K562 (cell line): ENCODE data around the gene FRMPD4. TPM values are rescaled to one million over a fixed set of nuclear protein-coding genes. Genes with fewer than 3 reads are reported as not detected.

Source experiments
- EP300 ChIP-seq: IDR thresholded peaks from 2 replicates; pipeline ENCODE4 v1.6.1; 2012; ENCODE audit warnings: low read length, improper control_type of control experiment
- ESRRB ChIP-seq: fragments of 250-450 bp; sonication (Bioruptor Pico); IDR thresholded peaks from 2 replicates; pipeline ENCODE4 v1.5.0; 2020; ENCODE audit warnings: mild to moderate bottlenecking, moderate library complexity, borderline replicate concordance
- HDGF ChIP-seq: fragments of 450-650 bp; IDR thresholded peaks from 2 replicates; pipeline ENCODE4 v1.6.1; 2016
- HMBOX1 ChIP-seq: sonication (generic); IDR thresholded peaks from 2 replicates; pipeline ENCODE4 v1.6.1; 2016
- HMG20B ChIP-seq: fragments of 250-450 bp; sonication (Bioruptor Pico); IDR thresholded peaks from 2 replicates; pipeline ENCODE4 v1.5.0; 2021; ENCODE audit warnings: mild to moderate bottlenecking
- POLR3A ChIP-seq: IDR thresholded peaks from 2 replicates; pipeline ENCODE4 v1.6.1; 2011; ENCODE audit warnings: borderline replicate concordance, mild to moderate bottlenecking, moderate library complexity; ENCODE audit not compliant: insufficient read length, insufficient read depth; ENCODE audit errors: extremely low read depth
- PRDM10 ChIP-seq: fragments of 450-650 bp; IDR thresholded peaks from 2 replicates; pipeline ENCODE4 v1.6.1; 2018; ENCODE audit not compliant: partially characterized antibody
- RERE ChIP-seq: sonication (generic); formaldehyde crosslinking; IDR thresholded peaks from 2 replicates; pipeline ENCODE4 v1.8.0; 2023; ENCODE audit warnings: missing genetic modification reagents, mild to moderate bottlenecking, borderline replicate concordance
- ZNF121 ChIP-seq: sonication (generic); formaldehyde crosslinking; conservative IDR thresholded peaks from 2 replicates; pipeline ENCODE4 v1.8.0; 2022; ENCODE audit warnings: missing genetic modification reagents
- ZNF57 ChIP-seq: fragments of 450-650 bp; formaldehyde crosslinking; IDR thresholded peaks from 2 replicates; pipeline ENCODE4 v1.4.0; 2020; ENCODE audit warnings: mild to moderate bottlenecking, moderate library complexity
- ZNF766 ChIP-seq: fragments of 200-800 bp; sonication (Bioruptor generic); conservative IDR thresholded peaks from 2 replicates; pipeline ENCODE4 v1.6.1; 2016; ENCODE audit warnings: missing genetic modification characterization, missing compliant biosample characterization
- polyA plus RNA-seq, 8 experiments: library from polyadenylated mRNA; depleted of rRNA in 4 of 8; stranded (reverse) in 5 of 8; unstranded in 3 of 8; fragments of >200 nt; fragmentation: Nextera tagmentation in 2 of 8; fragmentation: Illumina TruSeq in 1 of 8; extraction: Ambion mirVana in 2 of 8; extraction: Trizol in 1 of 8; gene quantifications; 2 replicates each; pipeline versions ENCODE4 v1.2.1 to v1.2.3, GENCODE V29; 2011 to 2014; ENCODE audit warnings: inconsistent platforms in 1 of 8, missing spikeins in 1 of 8
- total RNA-seq, 7 experiments: library from RNA; depleted of rRNA in 6 of 7; stranded (reverse); fragments of >200 nt in 6 of 7; fragmentation: Illumina TruSeq in 2 of 7; extraction: Trizol in 2 of 7; gene quantifications; 2 replicates each; pipeline versions ENCODE4 v1.2.1 to v1.2.3, GENCODE V29; 2011 to 2021; ENCODE audit warnings: low replicate concordance in 1 of 7

Gene FRMPD4
- total and polyA plus RNA-seq, 9 of the 15 experiments (the other 6 are each of a cell fraction or from before 2014, with no cell fraction given), result not detected

- TF ChIP-seq EP300, result no peak
- no peak for TF ChIP-seq HDGF
- no peak for TF ChIP-seq ZNF766 (CRISPR knock-in tag)
- no peak for TF ChIP-seq PRDM10
- TF ChIP-seq ZNF121, result no peak
- no peak for TF ChIP-seq ESRRB
- no peak for TF ChIP-seq POLR3A
- no peak for TF ChIP-seq HMBOX1
- TF ChIP-seq HMG20B (CRISPR knock-in tag), result no peak
- no peak for TF ChIP-seq RERE (CRISPR knock-in tag)
- TF ChIP-seq ZNF57 (CRISPR knock-in tag), result no peak
Observed at GRCh38 chrX:12582649-12583048, 444.4 kb downstream of the FRMPD4 start (continued).
